SK-N-SH (cell line): Measurements from ENCODE around the gene CD244.
"Not testable (repeated sequence)": the region's sequence is repeated elsewhere in the genome, so short reads cannot be mapped to it uniquely, and the experiment has no call there.

Experiments
- USF1 ChIP-seq: IDR thresholded peaks from 2 replicates; pipeline ENCODE4 v1.4.0; 2012; ENCODE audit warnings: low read depth, borderline replicate concordance
- TF ChIP-seq, protein P1 (sequence below): fragments of 200-600 bp; sonication (generic); IDR thresholded peaks from 2 replicates; pipeline ENCODE4 v1.6.1; 2017; ENCODE audit warnings: antibody characterized with exemption, mild to moderate bottlenecking, moderate library complexity

DNA sequence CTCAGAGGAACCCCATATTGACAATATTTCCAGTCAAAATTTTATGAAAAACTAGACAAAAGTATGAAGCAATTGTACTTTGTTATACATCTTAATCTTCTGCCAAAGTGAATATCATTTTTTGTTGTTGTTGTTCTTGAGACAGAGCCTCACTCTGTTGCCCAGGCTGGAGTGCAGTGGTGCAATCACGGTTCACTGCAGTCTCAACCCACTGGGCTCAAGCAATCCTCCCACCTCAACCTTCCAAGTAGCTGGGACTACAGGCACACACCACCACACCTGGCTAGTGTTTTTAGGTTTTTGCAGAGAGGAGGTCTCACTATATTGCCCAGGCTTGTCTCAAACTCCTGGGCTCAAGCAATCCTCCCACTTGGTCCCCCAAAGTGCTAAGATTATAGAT lies 39.6 kb upstream of the CD244 start:
- TF ChIP-seq, protein P1, sequence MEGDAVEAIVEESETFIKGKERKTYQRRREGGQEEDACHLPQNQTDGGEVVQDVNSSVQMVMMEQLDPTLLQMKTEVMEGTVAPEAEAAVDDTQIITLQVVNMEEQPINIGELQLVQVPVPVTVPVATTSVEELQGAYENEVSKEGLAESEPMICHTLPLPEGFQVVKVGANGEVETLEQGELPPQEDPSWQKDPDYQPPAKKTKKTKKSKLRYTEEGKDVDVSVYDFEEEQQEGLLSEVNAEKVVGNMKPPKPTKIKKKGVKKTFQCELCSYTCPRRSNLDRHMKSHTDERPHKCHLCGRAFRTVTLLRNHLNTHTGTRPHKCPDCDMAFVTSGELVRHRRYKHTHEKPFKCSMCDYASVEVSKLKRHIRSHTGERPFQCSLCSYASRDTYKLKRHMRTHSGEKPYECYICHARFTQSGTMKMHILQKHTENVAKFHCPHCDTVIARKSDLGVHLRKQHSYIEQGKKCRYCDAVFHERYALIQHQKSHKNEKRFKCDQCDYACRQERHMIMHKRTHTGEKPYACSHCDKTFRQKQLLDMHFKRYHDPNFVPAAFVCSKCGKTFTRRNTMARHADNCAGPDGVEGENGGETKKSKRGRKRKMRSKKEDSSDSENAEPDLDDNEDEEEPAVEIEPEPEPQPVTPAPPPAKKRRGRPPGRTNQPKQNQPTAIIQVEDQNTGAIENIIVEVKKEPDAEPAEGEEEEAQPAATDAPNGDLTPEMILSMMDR = not testable (repeated sequence)
- not testable (repeated sequence) for TF ChIP-seq USF1
